Measurements from ENCODE around the gene CDCA5. TPM values are rescaled to one million over a fixed set of nuclear protein-coding genes. Genes with fewer than 3 reads are reported as not detected.
A peak's percentile ranks its signal among the peaks of the same experiment; 100 is the strongest.

The CDCA5 gene
- total RNA-seq, 2 experiments from 2014 or later = 111 to 119 TPM

- no peak for ATAC-seq
- H3K4me3 Mint-ChIP-seq = no peak overlapping the region
- intact Hi-C loops (cut with DNase I, micrococcal nuclease) = no loop called here
Measured at GRCh38 chr11:65104628-65105027, 20.8 kb upstream of the CDCA5 start.

GRCh38 chr11:65103476-65103875, 19.6 kb upstream of the CDCA5 start:
- ChIA-PET CTCF (interaction anchor here (0.7 to 1.4 kb wide), 2 partner anchors 9 to 10 kb away, joined by 4 read pairs; no protein-coding TSS in a partner anchor), POLR2A (interaction anchor here (0.7 kb wide), 2 partner anchors 9 to 28 kb away, joined by 3 to 4 read pairs; no protein-coding TSS in a partner anchor)
- no peaks in the 10 kb centered on the region for H3K9me3 Mint-ChIP-seq (ENCODE audit: low read depth)
- ATAC-seq (no peak), DNase-seq (no peak)
- H3K27me3 Mint-ChIP-seq = no peaks in the 10 kb centered on the region
- intact Hi-C loops (cut with DNase I, micrococcal nuclease) = no loop called here
- no peak overlapping the region for H3K4me3 Mint-ChIP-seq
- H3K36me3 Mint-ChIP-seq (ENCODE audit: low read depth) = peaks cover 7% of the 10 kb centered on the region
- H3K27ac Mint-ChIP-seq = no peak overlapping the region
- peaks cover 10% of the 10 kb centered on the region for H3K4me1 Mint-ChIP-seq

More at GRCh38 chr11:65104628-65105027, 20.8 kb upstream of the CDCA5 start:
- ChIA-PET CTCF (interaction anchor here (0.6 to 1.4 kb wide), 3 partner anchors 8 to 31 kb away, joined by 3 to 4 read pairs (median 3); no protein-coding TSS in a partner anchor), POLR2A (no interaction called here)
- Mint-ChIP-seq H3K36me3 (ENCODE audit: low read depth) (peaks cover 7% of the 10 kb centered on the region), H3K27me3 (no peaks in the 10 kb centered on the region), H3K4me1 (peaks cover 7% of the 10 kb centered on the region), H3K9me3 (ENCODE audit: low read depth) (no peaks in the 10 kb centered on the region), H3K27ac (peak overlapping the region; percentile 2)
- no peak for DNase-seq

GRCh38 chr11:65102142-65103095, 18.6 kb upstream of the CDCA5 start:
- ATAC-seq = no peak
- no peak overlapping the region for H3K4me3 Mint-ChIP-seq

GRCh38 chr11:65100674-65101350, 17.0 kb upstream of the CDCA5 start:
- H3K27me3 Mint-ChIP-seq = no peaks in the 10 kb centered on the region
- DNase-seq (no peak), ATAC-seq (no peak)
- ChIA-PET CTCF (interaction anchor here (0.6 to 7.5 kb wide), 6 partner anchors 10 to 25 kb away, joined by 3 to 56 read pairs (median 4); partner anchors contain the start of genes TM7SF2 and ZNHIT2), POLR2A (no interaction called here)
- peaks cover 11% of the 10 kb centered on the region for H3K4me1 Mint-ChIP-seq
- H3K27ac Mint-ChIP-seq = no peak overlapping the region
- no peak overlapping the region for H3K4me3 Mint-ChIP-seq
- H3K36me3 Mint-ChIP-seq (ENCODE audit: low read depth) = peaks cover 7% of the 10 kb centered on the region
- intact Hi-C loops (cut with DNase I, micrococcal nuclease) = no loop called here
- H3K9me3 Mint-ChIP-seq (ENCODE audit: low read depth) = no peaks in the 10 kb centered on the region

More at GRCh38 chr11:65102142-65103095, 18.6 kb upstream of the CDCA5 start:
- Mint-ChIP-seq H3K4me1 (peaks cover 14% of the 10 kb centered on the region), H3K36me3 (ENCODE audit: low read depth) (peaks cover 11% of the 10 kb centered on the region), H3K27me3 (no peaks in the 10 kb centered on the region), H3K27ac (no peak overlapping the region), H3K9me3 (ENCODE audit: low read depth) (no peaks in the 10 kb centered on the region)
- POLR2A ChIA-PET = interaction anchor here (0.5 to 0.7 kb wide), 2 partner anchors 11 to 517 kb away, joined by 3 read pairs; no protein-coding TSS in a partner anchor
- intact Hi-C loops (cut with DNase I, micrococcal nuclease) = no loop called here
- CTCF ChIA-PET = interaction anchor here (0.6 to 2.0 kb wide), 4 partner anchors 8 to 311 kb away, joined by 3 to 5 read pairs (median 4); no protein-coding TSS in a partner anchor
- no peak for DNase-seq

DNA sequence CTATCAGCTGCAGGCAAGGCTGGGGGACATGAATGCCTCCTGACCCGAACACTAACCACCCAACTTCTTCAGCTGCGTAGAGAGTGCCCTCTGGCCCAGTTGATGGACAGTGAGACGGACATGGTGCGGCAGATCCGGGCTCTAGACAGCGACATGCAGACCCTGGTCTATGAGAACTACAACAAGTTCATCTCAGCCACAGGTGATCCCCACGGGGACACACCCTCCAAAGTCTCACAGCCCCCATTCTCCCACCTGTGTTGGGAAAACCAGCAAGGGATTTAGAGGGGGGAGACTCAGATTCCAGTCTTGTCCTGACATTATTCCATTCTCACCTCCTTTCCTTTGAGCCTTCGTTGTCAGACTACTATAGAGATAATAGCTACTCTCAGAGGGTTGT, 13.1 kb upstream of the CDCA5 start:
- peaks cover 12% of the 10 kb centered on the region for H3K4me1 Mint-ChIP-seq
- H3K9me3 Mint-ChIP-seq (ENCODE audit: low read depth) = no peaks in the 10 kb centered on the region
- no peaks in the 10 kb centered on the region for H3K27me3 Mint-ChIP-seq
- intact Hi-C loops (cut with DNase I, micrococcal nuclease) = loop anchor here (1.0 kb wide), 11 partner anchors 13 to 318 kb away; partner anchors contain the start of genes CDCA5 (in 2 of the 2), SYVN1 (in 2 of the 2), TM7SF2 (in 2 of the 2) and ZFPL1 (in 2 of the 2)
- no peak for DNase-seq
- peak overlapping the region; percentile 92 for H3K4me3 Mint-ChIP-seq
- CTCF ChIA-PET = interaction anchor here (0.9 to 7.5 kb wide), 3 partner anchors 14 to 71 kb away, joined by 3 to 56 read pairs (median 3); partner anchors contain the start of gene TM7SF2
- POLR2A ChIA-PET = interaction anchor here (0.7 to 1.1 kb wide), 3 partner anchors 13 to 38 kb away, joined by 3 to 4 read pairs (median 3); partner anchors contain the start of gene SYVN1
- H3K36me3 Mint-ChIP-seq (ENCODE audit: low read depth) = peaks cover 4% of the 10 kb centered on the region
- no peak for ATAC-seq
- peak overlapping the region; percentile 25 for H3K27ac Mint-ChIP-seq

- POLR2A ChIA-PET = interaction anchor here (0.7 to 1.1 kb wide), 3 partner anchors 13 to 38 kb away, joined by 3 to 4 read pairs (median 3); partner anchors contain the start of gene SYVN1
- CTCF ChIA-PET = interaction anchor here (0.9 to 7.5 kb wide), 3 partner anchors 13 to 70 kb away, joined by 3 to 56 read pairs (median 3); partner anchors contain the start of gene TM7SF2
- Mint-ChIP-seq H3K27ac (peak within 1 kb of the TSS; percentile 94), H3K27me3 (no peaks in the 10 kb centered on the region), H3K36me3 (ENCODE audit: low read depth) (peaks cover 4% of the 10 kb centered on the region), H3K9me3 (ENCODE audit: low read depth) (no peaks in the 10 kb centered on the region), H3K4me1 (peaks cover 12% of the 10 kb centered on the region), H3K4me3 (peak within 1 kb of the TSS; percentile 92)
- peak; percentile 93 for DNase-seq
- intact Hi-C loops (cut with DNase I, micrococcal nuclease) = loop anchor here (1.0 kb wide), 11 partner anchors 12 to 317 kb away; partner anchors contain the start of genes CDCA5 (in 2 of the 2), SYVN1 (in 2 of the 2), TM7SF2 (in 2 of the 2) and ZFPL1 (in 2 of the 2)
- ATAC-seq = peak; percentile 98
Measured at GRCh38 chr11:65095974-65096806, 12.3 kb upstream of the CDCA5 start, which contains the start of gene VPS51. TSS of gene VPS51 (plus strand) at chr11:65096214. CDS start at chr11:65096251, 37 bp downstream.

DNA sequence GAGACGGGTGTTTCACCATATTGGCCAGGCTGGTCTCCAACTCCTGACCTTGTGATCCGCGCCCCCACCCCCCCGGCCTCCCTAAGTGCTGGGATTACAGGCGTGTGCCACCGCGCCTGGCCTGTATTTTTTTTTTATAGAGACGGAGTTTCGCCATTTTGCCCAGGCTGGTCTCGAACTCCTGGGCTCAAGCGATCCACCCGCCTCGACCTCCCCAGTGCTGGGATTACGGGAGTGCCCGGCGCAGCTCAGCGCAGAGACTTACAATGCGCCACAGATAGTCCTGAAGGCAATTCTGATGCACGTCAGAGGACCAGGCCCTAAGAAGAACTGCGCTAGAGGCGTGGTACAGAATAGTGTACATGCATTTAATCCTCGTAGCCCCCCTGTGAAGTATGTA, 11.6 kb upstream of the CDCA5 start:
- Mint-ChIP-seq H3K36me3 (ENCODE audit: low read depth) (peaks cover 4% of the 10 kb centered on the region), H3K27ac (peak overlapping the region; percentile 94), H3K27me3 (no peaks in the 10 kb centered on the region), H3K4me1 (peaks cover 12% of the 10 kb centered on the region), H3K9me3 (ENCODE audit: low read depth) (no peaks in the 10 kb centered on the region), H3K4me3 (peak overlapping the region; percentile 92)
- ATAC-seq (no peak), DNase-seq (no peak)
- CTCF ChIA-PET = interaction anchor here (0.6 to 7.5 kb wide), 5 partner anchors 17 to 84 kb away, joined by 3 to 56 read pairs (median 3); partner anchors contain the start of gene TM7SF2
- intact Hi-C loops (cut with DNase I, micrococcal nuclease) = no loop called here
- POLR2A ChIA-PET = no interaction called here

DNA sequence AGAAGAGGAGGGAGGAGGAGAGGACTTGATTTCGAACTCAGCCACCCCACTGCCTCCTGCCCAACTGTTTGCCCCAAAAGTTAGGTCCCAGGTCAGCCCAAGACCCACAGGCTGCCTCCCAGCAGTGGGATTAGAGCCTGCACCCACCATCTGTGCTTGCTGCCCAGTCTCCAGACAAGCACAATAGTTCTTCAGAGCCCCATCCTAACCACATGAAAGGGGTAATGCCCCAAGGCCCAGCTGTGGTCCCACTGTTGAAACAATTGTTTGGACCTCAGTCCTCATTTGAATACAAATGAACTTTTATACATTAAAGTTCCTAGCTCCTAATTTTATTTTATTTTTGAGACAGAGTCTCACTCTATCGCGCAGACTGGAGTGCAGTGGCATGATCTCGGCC, 6.8 kb upstream of the CDCA5 start:
- H3K36me3 Mint-ChIP-seq (ENCODE audit: low read depth) = peaks cover 22% of the 10 kb centered on the region
- H3K27me3 Mint-ChIP-seq = no peaks in the 10 kb centered on the region
- DNase-seq (no peak), ATAC-seq (no peak)
- H3K9me3 Mint-ChIP-seq (ENCODE audit: low read depth) = no peaks in the 10 kb centered on the region
- intact Hi-C loops (cut with DNase I, micrococcal nuclease) = no loop called here
- ChIA-PET POLR2A (interaction anchor here (0.6 to 1.0 kb wide), 2 partner anchors 11 to 47 kb away, joined by 3 read pairs; no protein-coding TSS in a partner anchor), CTCF (no interaction called here)
- peaks cover 6% of the 10 kb centered on the region for H3K4me1 Mint-ChIP-seq
- H3K27ac Mint-ChIP-seq = no peak overlapping the region
- H3K4me3 Mint-ChIP-seq = no peak overlapping the region

GRCh38 chr11:65089621-65090020, 5.8 kb upstream of the CDCA5 start:
- Mint-ChIP-seq H3K4me1 (peaks cover 13% of the 10 kb centered on the region), H3K4me3 (no peak overlapping the region), H3K36me3 (ENCODE audit: low read depth) (peaks cover 23% of the 10 kb centered on the region), H3K27ac (no peak overlapping the region), H3K27me3 (no peaks in the 10 kb centered on the region), H3K9me3 (ENCODE audit: low read depth) (no peaks in the 10 kb centered on the region)
- intact Hi-C loops (cut with DNase I, micrococcal nuclease) = no loop called here
- DNase-seq (no peak), ATAC-seq (no peak)
- ChIA-PET CTCF (interaction anchor here (0.8 kb wide), 1 partner anchor 23 kb away, joined by 3 read pairs; no protein-coding TSS in a partner anchor), POLR2A (no interaction called here)

DNA sequence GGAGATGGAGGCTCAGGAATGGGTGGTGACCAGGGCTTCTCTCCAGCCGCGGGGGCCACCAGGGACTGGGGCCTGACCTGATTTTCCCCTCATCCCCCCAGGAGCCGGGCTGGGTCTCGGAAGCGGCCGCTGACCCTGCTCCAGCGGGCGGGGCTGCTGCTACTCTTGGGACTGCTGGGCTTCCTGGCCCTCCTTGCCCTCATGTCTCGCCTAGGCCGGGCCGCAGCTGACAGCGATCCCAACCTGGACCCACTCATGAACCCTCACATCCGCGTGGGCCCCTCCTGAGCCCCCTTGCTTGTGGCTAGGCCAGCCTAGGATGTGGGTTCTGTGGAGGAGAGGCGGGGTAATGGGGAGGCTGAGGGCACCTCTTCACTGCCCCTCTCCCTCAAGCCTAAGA, 4.0 kb upstream of the CDCA5 start:
- Mint-ChIP-seq H3K36me3 (ENCODE audit: low read depth) (peaks cover 34% of the 10 kb centered on the region), H3K4me3 (no peak overlapping the region), H3K4me1 (peaks cover 17% of the 10 kb centered on the region), H3K27ac (no peak overlapping the region), H3K27me3 (no peaks in the 10 kb centered on the region), H3K9me3 (ENCODE audit: low read depth) (no peaks in the 10 kb centered on the region)
- ChIA-PET CTCF (interaction anchor here (1.2 kb wide), 1 partner anchor 11 kb away, joined by 3 read pairs; no protein-coding TSS in a partner anchor), POLR2A (no interaction called here)
- intact Hi-C loops (cut with DNase I, micrococcal nuclease) = no loop called here
- ATAC-seq (no peak), DNase-seq (no peak)
